ENCODE results near the gene WWOX. TPM values are rescaled to one million over a fixed set of nuclear protein-coding genes. Genes with fewer than 3 reads are reported as not detected.
A peak's percentile ranks its signal among the peaks of the same experiment; 100 is the strongest.
"Not testable (repeated sequence)": the region's sequence is repeated elsewhere in the genome, so short reads cannot be mapped to it uniquely, and the experiment has no call there.

Gene WWOX
- total and polyA plus RNA-seq, 4 donors, result 5.4 to 61.5 (median 18.4) TPM

- Histone ChIP-seq H3K9me3 (ENCODE audit: control insufficient read depth in 4 of 4, insufficient read depth in 3 of 4, low read length in 3 of 4) (peaks cover 0 to 2% (median 0%) of the 10 kb centered on the region in 4 donors), H3K4me3 (no peak overlapping the region), H3K9ac (ENCODE audit: insufficient read depth in 1 of 2, low read length in 2 of 2) (no peak overlapping the region), H3K27ac (ENCODE audit: low read depth in 1 of 2, low read length in 1 of 2) (no peak overlapping the region), H3K4me1 (ENCODE audit: control insufficient read depth in 5 of 5, insufficient read depth in 5 of 5, low read length in 5 of 5) (no peaks in the 10 kb centered on the region), H3K36me3 (ENCODE audit: control insufficient read depth in 4 of 4, insufficient read depth in 4 of 4, low read length in 4 of 4) (no peaks in the 10 kb centered on the region), H3K27me3 (ENCODE audit: control insufficient read depth in 3 of 3, insufficient read depth in 3 of 3, low read length in 2 of 3) (no peaks in the 10 kb centered on the region)
- ATAC-seq (ENCODE audit: insufficient read depth, low FRiP score) (no peak), DNase-seq (no peak)
- no peak for TF ChIP-seq CTCF (IDR thresholded peaks at IDR 0.05; ENCODE audit: control extremely low read depth, extremely low read depth)
- 79 to 90% methylated on average over 10 of the region's 10 CpGs for WGBS, 2 donors
These were observed 1158.6 kb downstream of the WWOX start for GRCh38 chr16:79257953-79258490.

GRCh38 chr16:79260890-79261289, 1161.4 kb downstream of the WWOX start:
- ATAC-seq (ENCODE audit: insufficient read depth, low FRiP score); DNase-seq; H3K4me1 ChIP-seq (ENCODE audit: control insufficient read depth in 5 of 5, insufficient read depth in 5 of 5, low read length in 5 of 5); H3K27me3 ChIP-seq (ENCODE audit: control insufficient read depth in 3 of 3, insufficient read depth in 3 of 3, low read length in 2 of 3); H3K27ac ChIP-seq (ENCODE audit: low read depth in 1 of 2, low read length in 1 of 2); H3K36me3 ChIP-seq (ENCODE audit: control insufficient read depth in 4 of 4, insufficient read depth in 4 of 4, low read length in 4 of 4); H3K9ac ChIP-seq (ENCODE audit: insufficient read depth in 1 of 2, low read length in 2 of 2); H3K9me3 ChIP-seq (ENCODE audit: control insufficient read depth in 4 of 4, insufficient read depth in 3 of 4, low read length in 3 of 4); H3K4me3 ChIP-seq: not testable (repeated sequence)
- 92 to 94% methylated on average over 4 of the region's 4 CpGs for WGBS, 2 donors

GRCh38 chr16:79261481-79261940, 1162.1 kb downstream of the WWOX start:
- Histone ChIP-seq H3K27me3 (ENCODE audit: control insufficient read depth in 3 of 3, insufficient read depth in 3 of 3, low read length in 2 of 3) (no peaks in the 10 kb centered on the region), H3K9ac (ENCODE audit: insufficient read depth in 1 of 2, low read length in 2 of 2) (no peak overlapping the region), H3K4me1 (ENCODE audit: control insufficient read depth in 5 of 5, insufficient read depth in 5 of 5, low read length in 5 of 5) (no peaks in the 10 kb centered on the region), H3K4me3 (no peak overlapping the region), H3K9me3 (ENCODE audit: control insufficient read depth in 4 of 4, insufficient read depth in 3 of 4, low read length in 3 of 4) (peaks cover 0 to 2% (median 0%) of the 10 kb centered on the region in 4 donors), H3K36me3 (ENCODE audit: control insufficient read depth in 4 of 4, insufficient read depth in 4 of 4, low read length in 4 of 4) (no peaks in the 10 kb centered on the region), H3K27ac (ENCODE audit: low read depth in 1 of 2, low read length in 1 of 2) (no peak overlapping the region)
- DNase-seq (peak in 1 of 3 donors; percentile 19), ATAC-seq (ENCODE audit: insufficient read depth, low FRiP score) (no peak)
- WGBS, 2 donors, result 54 to 56% methylated on average over 5 of the region's 5 CpGs
- peak; percentile 33 for TF ChIP-seq CTCF (IDR thresholded peaks at IDR 0.05; ENCODE audit: control extremely low read depth, extremely low read depth)

- Histone ChIP-seq H3K4me1 (ENCODE audit: control insufficient read depth in 5 of 5, insufficient read depth in 5 of 5, low read length in 5 of 5) (no peaks in the 10 kb centered on the region), H3K9me3 (ENCODE audit: control insufficient read depth in 4 of 4, insufficient read depth in 3 of 4, low read length in 3 of 4) (peaks cover 0 to 2% (median 0%) of the 10 kb centered on the region in 4 donors), H3K9ac (ENCODE audit: insufficient read depth in 1 of 2, low read length in 2 of 2) (no peak overlapping the region), H3K27me3 (ENCODE audit: control insufficient read depth in 3 of 3, insufficient read depth in 3 of 3, low read length in 2 of 3) (no peaks in the 10 kb centered on the region), H3K36me3 (ENCODE audit: control insufficient read depth in 4 of 4, insufficient read depth in 4 of 4, low read length in 4 of 4) (no peaks in the 10 kb centered on the region), H3K27ac (ENCODE audit: low read depth in 1 of 2, low read length in 1 of 2) (no peak overlapping the region), H3K4me3 (no peak overlapping the region)
- no peak for DNase-seq
- TF ChIP-seq CTCF (IDR thresholded peaks at IDR 0.05; ENCODE audit: control extremely low read depth, extremely low read depth), result no peak
- 86 to 91% methylated on average over 7 of the region's 7 CpGs for WGBS, 2 donors
- no peak for ATAC-seq (ENCODE audit: insufficient read depth, low FRiP score)
These were observed 1162.6 kb downstream of the WWOX start for GRCh38 chr16:79261944-79262552.

Small RNAs within 50 kb of the gene (small RNA-seq; reads per million reads assigned to genes)
- gene AC027279.3 (ENCODE audit: low replicate concordance), result not detected

Other genes starting within 250 kb of the WWOX start
- gene CLEC3A, start 77.1 kb upstream of the WWOX start, total RNA-seq, result not detected
- not detected for gene CLEC3A, start 77.1 kb upstream of the WWOX start, polyA plus RNA-seq